GM12891 (cell line): Measurements from ENCODE around the gene GPATCH1.

Source experiments
- POLR2A ChIP-seq: IDR thresholded peaks from 2 replicates; pipeline ENCODE4 v1.6.1; 2011; ENCODE audit warnings: low read depth, low read length, control low read depth
- POLR2AphosphoS5 ChIP-seq: IDR thresholded peaks from 2 replicates; pipeline ENCODE4 v1.6.1; 2011; ENCODE audit warnings: low read depth, low read length, control low read depth
- TAF1 ChIP-seq: IDR thresholded peaks from 2 replicates; pipeline ENCODE4 v1.6.1; 2011; ENCODE audit warnings: low read depth, low read length, control low read depth

DNA sequence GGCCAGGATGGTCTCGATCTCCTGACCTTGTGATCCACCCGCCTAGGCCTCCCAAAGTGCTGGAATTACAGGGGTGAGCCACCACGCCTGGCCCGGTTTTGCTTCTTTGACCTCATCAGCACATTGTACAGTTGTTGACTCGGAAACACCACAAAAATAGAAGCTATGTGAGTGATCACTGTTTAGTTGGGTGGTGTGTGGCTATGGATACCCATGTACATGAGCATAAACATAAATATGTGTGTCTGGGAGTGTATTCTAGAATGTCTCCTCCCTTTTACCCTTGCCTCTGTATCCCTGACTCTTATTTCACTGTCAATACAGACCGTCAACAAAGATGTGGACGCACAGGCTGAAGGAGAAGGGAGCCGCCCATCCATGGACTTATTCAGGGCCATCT lies 36.5 kb downstream of the GPATCH1 start:
- TF ChIP-seq POLR2A: no peak
- TF ChIP-seq POLR2AphosphoS5: no peak
- TF ChIP-seq TAF1: no peak
